Neural progenitor cell (in vitro differentiated cells): ENCODE measurements around the gene BABAM1. TPM values are rescaled to one million over a fixed set of nuclear protein-coding genes. Genes with fewer than 3 reads are reported as not detected.

Source experiments
- DNase-seq: peaks from one replicate; pipeline ENCODE4 v3.0.0-alpha.2; 2016; ENCODE audit warnings: low spot score
- H2AFZ ChIP-seq: fragments of 200-600 bp; sonication (generic); replicated peaks from 2 replicates; pipeline ENCODE4 v1.6.1; 2016; ENCODE audit warnings: antibody characterized with exemption
- H3F3A ChIP-seq: fragments of 200-600 bp; sonication (generic); 2 replicates; pipeline ENCODE4 v1.6.1; 2016; ENCODE audit warnings: antibody characterized with exemption, low read depth
- H3K27ac ChIP-seq: fragments of 200-600 bp; sonication (generic); 2 replicates; pipeline ENCODE4 v1.5.1; 2016; ENCODE audit warnings: mild to moderate bottlenecking
- H3K27me3 ChIP-seq: fragments of 200-600 bp; sonication (generic); 2 replicates; pipeline ENCODE4 v1.6.1; 2016; ENCODE audit warnings: mild to moderate bottlenecking, moderate library complexity
- H3K36me3 ChIP-seq: fragments of 200-600 bp; sonication (generic); 2 replicates; pipeline ENCODE4 v1.5.1; 2016
- H3K4me1 ChIP-seq: fragments of 200-600 bp; sonication (generic); 2 replicates; pipeline ENCODE4 v1.6.1; 2016; ENCODE audit warnings: mixed run types
- H3K4me2 ChIP-seq: fragments of 200-600 bp; sonication (generic); 2 replicates; pipeline ENCODE4 v1.6.1; 2016
- H3K4me3 ChIP-seq: fragments of 200-600 bp; sonication (generic); 2 replicates; pipeline ENCODE4 v1.5.1; 2016
- H3K79me2 ChIP-seq: fragments of 200-600 bp; sonication (generic); 2 replicates; pipeline ENCODE4 v1.6.1; 2016; ENCODE audit warnings: low read depth
- H3K9ac ChIP-seq: fragments of 200-600 bp; sonication (generic); 2 replicates; pipeline ENCODE4 v1.6.1; 2016
- H3K9me3 ChIP-seq: fragments of 200-600 bp; sonication (generic); 2 replicates; pipeline ENCODE4 v1.5.1; 2016; ENCODE audit warnings: low read depth
- H4K20me1 ChIP-seq: fragments of 200-600 bp; sonication (generic); 2 replicates; pipeline ENCODE4 v1.6.1; 2016; ENCODE audit warnings: low read depth
- H3K27ac Mint-ChIP-seq: 3 replicates; pipeline ENCODE4 v1.8.0; 2021; ENCODE audit warnings: mixed read lengths
- H3K27me3 Mint-ChIP-seq: 2 replicates; pipeline ENCODE4 v1.8.0; 2022; ENCODE audit warnings: low read depth, mild to moderate bottlenecking, inconsistent platforms, moderate library complexity, mixed read lengths; ENCODE audit not compliant: insufficient read depth
- H3K36me3 Mint-ChIP-seq: 3 replicates; pipeline ENCODE4 v1.8.0; 2021; ENCODE audit warnings: mixed read lengths
- H3K4me1 Mint-ChIP-seq: 3 replicates; pipeline ENCODE4 v1.8.0; 2021; ENCODE audit warnings: mixed read lengths
- H3K4me3 Mint-ChIP-seq: 3 replicates; pipeline ENCODE4 v1.8.0; 2021; ENCODE audit warnings: mild to moderate bottlenecking, moderate library complexity, mixed read lengths
- H3K9me3 Mint-ChIP-seq: 3 replicates; pipeline ENCODE4 v1.8.0; 2020; ENCODE audit warnings: mixed read lengths
- EZH2 ChIP-seq: fragments of 200-600 bp; sonication (generic); IDR thresholded peaks from 2 replicates; pipeline ENCODE4 v1.6.1; 2017; ENCODE audit warnings: antibody characterized with exemption, mild to moderate bottlenecking, moderate library complexity
- EZH2phosphoT487 ChIP-seq: fragments of 200-600 bp; sonication (generic); IDR thresholded peaks from 2 replicates; pipeline ENCODE4 v1.6.1; 2017; ENCODE audit warnings: antibody characterized with exemption
- total RNA-seq: library from RNA; depleted of rRNA; stranded (reverse); fragments of >200 nt; gene quantifications from 2 replicates; pipeline ENCODE4 v1.2.3, GENCODE V29; 2015; ENCODE audit warnings: low replicate concordance
- TF ChIP-seq, protein P1 (sequence below): fragments of 200-600 bp; sonication (generic); IDR thresholded peaks from 2 replicates; pipeline ENCODE4 v1.5.1; 2017; ENCODE audit warnings: antibody characterized with exemption, mild to moderate bottlenecking

The BABAM1 gene
- total RNA-seq, 1 donor from 2014 or later: 89.8 TPM

DNA sequence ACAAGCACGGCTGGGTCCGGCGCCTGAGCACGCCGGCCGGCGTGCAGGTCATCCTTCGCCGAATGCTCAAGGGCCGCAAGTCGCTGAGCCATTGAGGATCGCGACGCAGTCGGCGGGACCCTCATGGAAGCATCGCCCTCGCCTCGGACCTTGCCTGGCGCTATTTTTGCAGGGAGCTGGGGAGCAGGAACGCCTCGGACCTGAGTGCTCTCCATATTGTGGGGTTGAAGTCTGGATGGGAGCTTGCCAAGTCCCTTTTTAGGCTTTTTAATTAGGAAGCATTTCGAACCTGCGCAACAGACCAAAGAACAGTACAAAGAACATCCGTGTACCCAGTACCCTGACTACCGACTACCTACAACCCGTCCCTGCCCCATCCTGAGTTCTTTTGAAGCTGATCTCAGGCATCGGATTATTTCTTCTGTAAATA is 39.1 kb downstream of the BABAM1 start:
- no peak for TF ChIP-seq EZH2
- TF ChIP-seq EZH2phosphoT487: no peak
- TF ChIP-seq, protein P1, sequence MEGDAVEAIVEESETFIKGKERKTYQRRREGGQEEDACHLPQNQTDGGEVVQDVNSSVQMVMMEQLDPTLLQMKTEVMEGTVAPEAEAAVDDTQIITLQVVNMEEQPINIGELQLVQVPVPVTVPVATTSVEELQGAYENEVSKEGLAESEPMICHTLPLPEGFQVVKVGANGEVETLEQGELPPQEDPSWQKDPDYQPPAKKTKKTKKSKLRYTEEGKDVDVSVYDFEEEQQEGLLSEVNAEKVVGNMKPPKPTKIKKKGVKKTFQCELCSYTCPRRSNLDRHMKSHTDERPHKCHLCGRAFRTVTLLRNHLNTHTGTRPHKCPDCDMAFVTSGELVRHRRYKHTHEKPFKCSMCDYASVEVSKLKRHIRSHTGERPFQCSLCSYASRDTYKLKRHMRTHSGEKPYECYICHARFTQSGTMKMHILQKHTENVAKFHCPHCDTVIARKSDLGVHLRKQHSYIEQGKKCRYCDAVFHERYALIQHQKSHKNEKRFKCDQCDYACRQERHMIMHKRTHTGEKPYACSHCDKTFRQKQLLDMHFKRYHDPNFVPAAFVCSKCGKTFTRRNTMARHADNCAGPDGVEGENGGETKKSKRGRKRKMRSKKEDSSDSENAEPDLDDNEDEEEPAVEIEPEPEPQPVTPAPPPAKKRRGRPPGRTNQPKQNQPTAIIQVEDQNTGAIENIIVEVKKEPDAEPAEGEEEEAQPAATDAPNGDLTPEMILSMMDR: no peak
- Histone ChIP-seq H3K9me3 (no peaks in the 10 kb centered on the region), H3K27me3 (no peaks in the 10 kb centered on the region), H4K20me1 (peaks cover 17% of the 10 kb centered on the region), H3K36me3 (no peaks in the 10 kb centered on the region), H3K79me2 (peaks cover 28% of the 10 kb centered on the region), H3K4me2 (peak overlapping the region; percentile 90), H3K4me1 (peaks cover 13% of the 10 kb centered on the region), H2AFZ (no peak overlapping the region), H3F3A (peaks cover 50% of the 10 kb centered on the region), H3K4me3 (peak overlapping the region; percentile 87), H3K27ac (no peak overlapping the region), H3K9ac (peak overlapping the region; percentile 8)
- Mint-ChIP-seq H3K27ac (no peak overlapping the region), H3K9me3 (no peaks in the 10 kb centered on the region), H3K36me3 (peaks cover 3% of the 10 kb centered on the region), H3K4me1 (peaks cover 44% of the 10 kb centered on the region), H3K4me3 (peak overlapping the region; percentile 91), H3K27me3 (peaks cover 7% of the 10 kb centered on the region)
- peak; percentile 77 for DNase-seq

DNA sequence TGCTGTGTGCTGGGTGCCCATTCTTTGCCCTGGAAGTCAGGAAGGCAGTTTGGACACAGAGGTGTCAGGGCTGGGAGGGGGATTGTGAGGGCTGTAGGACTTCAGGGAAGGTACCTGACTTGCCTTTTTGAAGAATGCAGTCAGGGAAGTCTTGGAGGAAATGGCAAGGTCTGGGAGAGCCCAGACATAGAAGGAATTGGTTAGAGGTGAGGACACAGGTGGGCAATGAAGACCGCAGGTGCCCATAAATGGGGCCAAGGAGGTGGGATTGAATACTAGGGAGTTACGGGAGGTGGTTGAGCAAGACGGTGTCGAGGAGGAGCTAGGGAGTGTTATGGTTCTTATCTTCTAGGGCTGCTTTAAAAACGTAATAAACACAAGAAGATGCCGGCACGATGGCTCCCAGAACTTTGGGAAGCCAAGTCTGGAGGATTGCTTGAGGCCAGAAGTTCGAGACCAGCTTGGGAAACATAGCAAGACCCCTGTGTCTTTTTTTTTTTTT is 40.7 kb downstream of the BABAM1 start:
- TF ChIP-seq EZH2phosphoT487: no peak
- no peak for TF ChIP-seq EZH2
- TF ChIP-seq, protein P1: no peak
- no peaks in the 10 kb centered on the region for H3K9me3 Mint-ChIP-seq
- peaks cover 7% of the 10 kb centered on the region for H3K27me3 Mint-ChIP-seq
- no peaks in the 10 kb centered on the region for H3K36me3 ChIP-seq
- no peak overlapping the region for H2AFZ ChIP-seq
- DNase-seq: no peak
- no peaks in the 10 kb centered on the region for H3K36me3 Mint-ChIP-seq
- H4K20me1 ChIP-seq: peaks cover 21% of the 10 kb centered on the region
- H3K79me2 ChIP-seq: peaks cover 44% of the 10 kb centered on the region
- H3K9me3 ChIP-seq: no peaks in the 10 kb centered on the region
- no peak overlapping the region for H3K9ac ChIP-seq
- no peak overlapping the region for H3K4me3 ChIP-seq
- H3F3A ChIP-seq: peaks cover 50% of the 10 kb centered on the region
- no peak overlapping the region for H3K4me2 ChIP-seq
- no peaks in the 10 kb centered on the region for H3K27me3 ChIP-seq
- H3K27ac Mint-ChIP-seq: no peak overlapping the region
- no peak overlapping the region for H3K27ac ChIP-seq
- H3K4me1 ChIP-seq: peaks cover 9% of the 10 kb centered on the region
- H3K4me1 Mint-ChIP-seq: peaks cover 41% of the 10 kb centered on the region
- H3K4me3 Mint-ChIP-seq: peak overlapping the region; percentile 91

DNA sequence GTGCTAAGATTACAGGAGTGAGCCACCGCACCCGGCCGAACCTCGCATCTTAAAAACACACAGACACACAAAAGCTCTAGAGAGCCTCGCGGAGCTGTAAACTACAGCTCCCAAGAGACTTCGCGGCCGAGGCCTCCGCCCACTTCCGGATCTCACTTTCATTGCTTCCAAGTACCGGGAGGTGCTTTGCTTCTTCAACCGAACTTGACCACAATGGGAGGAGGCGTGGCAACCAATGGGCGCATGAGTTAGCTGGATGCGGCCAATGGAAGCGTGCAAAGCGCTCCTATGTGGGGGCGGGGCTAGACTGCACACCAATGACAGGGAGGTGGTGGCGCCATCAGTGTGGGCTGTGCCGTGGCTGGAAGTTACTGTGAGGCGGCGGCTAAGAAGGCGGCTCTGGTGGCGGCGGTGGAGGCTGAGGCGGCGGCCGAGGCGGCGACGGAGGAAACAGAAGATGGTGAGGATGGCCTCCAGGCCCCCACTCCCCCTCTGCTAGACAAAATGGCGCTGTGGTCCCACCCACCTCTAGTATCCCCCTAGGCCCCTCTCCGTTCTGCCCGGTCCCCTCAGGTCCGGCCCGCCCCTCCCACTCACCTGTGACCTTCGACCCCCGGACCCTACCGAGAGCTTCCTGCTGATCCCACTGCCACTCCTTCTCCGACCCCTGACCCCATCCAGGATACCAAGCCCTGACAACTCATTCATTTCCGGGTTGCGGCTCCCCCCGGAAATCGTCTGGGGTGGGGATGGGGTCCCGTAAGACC is 42.1 kb downstream of the BABAM1 start, which contains the start of gene DDA1:
TSS of gene DDA1 (plus strand) at position 366 of the 767 bp plus-strand sequence. CDS start at position 458, 92 bp downstream.
- Histone ChIP-seq H3K79me2 (peaks cover 46% of the 10 kb centered on the region), H3K4me1 (peaks cover 7% of the 10 kb centered on the region)
- H3K4me3 Mint-ChIP-seq: peak within 1 kb of the TSS; percentile 96

More for the DNA sequence above, 42.1 kb downstream of the BABAM1 start, which contains the start of gene DDA1:
- Mint-ChIP-seq H3K27ac (peak within 1 kb of the TSS; percentile 79), H3K27me3 (peaks cover 9% of the 10 kb centered on the region), H3K36me3 (no peaks in the 10 kb centered on the region), H3K4me1 (peaks cover 32% of the 10 kb centered on the region), H3K9me3 (no peaks in the 10 kb centered on the region)
- Histone ChIP-seq H3F3A (peaks cover 43% of the 10 kb centered on the region), H3K9me3 (no peaks in the 10 kb centered on the region), H2AFZ (peak within 1 kb of the TSS; percentile 74), H3K4me3 (peak within 1 kb of the TSS; percentile 93), H3K36me3 (no peaks in the 10 kb centered on the region), H3K27me3 (no peaks in the 10 kb centered on the region), H3K27ac (no peak within 1 kb of the TSS), H4K20me1 (peaks cover 21% of the 10 kb centered on the region), H3K4me2 (peak within 1 kb of the TSS; percentile 78), H3K9ac (peak within 1 kb of the TSS; percentile 54)
- DNase-seq: peak; percentile 100
- TF ChIP-seq EZH2phosphoT487: no peak
- no peak for TF ChIP-seq EZH2
- TF ChIP-seq, protein P1: no peak
